Measurements from ENCODE around the gene CSH2.

- TF ChIP-seq CTCF (IDR thresholded peaks at IDR 0.05; ENCODE audit: insufficient read depth, low read length) (no peak), POLR2AphosphoS5 (IDR thresholded peaks at IDR 0.05; ENCODE audit: low read depth) (no peak), SPI1 (IDR thresholded peaks at IDR 0.05; ENCODE audit: borderline replicate concordance, low read depth) (no peak), REST (IDR thresholded peaks at IDR 0.05; ENCODE audit: insufficient replicate concordance, low read depth) (no peak)
Measured at GRCh38 chr17:63880706-63881105, 7.2 kb upstream of the CSH2 start.

All from HL-60 (cell line).